ENCODE data around the gene NHSL2. TPM values are rescaled to one million over a fixed set of nuclear protein-coding genes. Genes with fewer than 3 reads are reported as not detected.

Gene NHSL2
- total RNA-seq, 1 donor from 2014 or later, result 4.0 TPM

- Histone ChIP-seq H3K36me3 (no peaks in the 10 kb centered on the region), H3K9me3 (ENCODE audit: low read depth) (no peaks in the 10 kb centered on the region), H3K27me3 (no peaks in the 10 kb centered on the region), H3K4me2 (no peak overlapping the region), H3K79me2 (ENCODE audit: low read depth) (peaks cover 9% of the 10 kb centered on the region), H3K9ac (no peak overlapping the region), H3K4me1 (peaks cover 14% of the 10 kb centered on the region), H3F3A (ENCODE audit: low read depth) (peaks cover 12% of the 10 kb centered on the region), H3K27ac (no peak overlapping the region), H4K20me1 (ENCODE audit: low read depth) (no peaks in the 10 kb centered on the region), H3K4me3 (no peak overlapping the region), H2AFZ (replicated peaks) (no peak overlapping the region)
- Mint-ChIP-seq H3K27me3 (ENCODE audit: insufficient read depth, low read depth) (no peaks in the 10 kb centered on the region), H3K4me1 (peaks cover 17% of the 10 kb centered on the region), H3K4me3 (no peak overlapping the region), H3K9me3 (peaks cover 3% of the 10 kb centered on the region), H3K36me3 (no peaks in the 10 kb centered on the region), H3K27ac (no peak overlapping the region)
- DNase-seq (ENCODE audit: low spot score), result no peak
- no peak for TF ChIP-seq EZH2phosphoT487 (IDR thresholded peaks at IDR 0.05)
- no peak for TF ChIP-seq CTCF (IDR thresholded peaks at IDR 0.05)
- no peak for TF ChIP-seq EZH2 (IDR thresholded peaks at IDR 0.05)
Measured at GRCh38 chrX:71938371-71938770, 27.7 kb downstream of the NHSL2 start.

GRCh38 chrX:71941145-71941544 lies 30.5 kb downstream of the NHSL2 start:
- Histone ChIP-seq H3F3A (ENCODE audit: low read depth) (no peaks in the 10 kb centered on the region), H4K20me1 (ENCODE audit: low read depth) (no peaks in the 10 kb centered on the region), H3K27ac (no peak overlapping the region), H3K27me3 (no peaks in the 10 kb centered on the region), H3K36me3 (no peaks in the 10 kb centered on the region), H3K4me2 (no peak overlapping the region), H3K79me2 (ENCODE audit: low read depth) (peaks cover 9% of the 10 kb centered on the region), H3K9ac (no peak overlapping the region), H3K4me1 (peaks cover 7% of the 10 kb centered on the region), H3K9me3 (ENCODE audit: low read depth) (no peaks in the 10 kb centered on the region), H2AFZ (replicated peaks) (no peak overlapping the region), H3K4me3 (no peak overlapping the region)
- Mint-ChIP-seq H3K4me1 (peaks cover 12% of the 10 kb centered on the region), H3K4me3 (no peak overlapping the region), H3K9me3 (no peaks in the 10 kb centered on the region), H3K27me3 (ENCODE audit: insufficient read depth, low read depth) (no peaks in the 10 kb centered on the region), H3K36me3 (no peaks in the 10 kb centered on the region), H3K27ac (no peak overlapping the region)
- no peak for DNase-seq (ENCODE audit: low spot score)
- TF ChIP-seq EZH2phosphoT487 (IDR thresholded peaks at IDR 0.05) (no peak), CTCF (IDR thresholded peaks at IDR 0.05) (no peak), EZH2 (IDR thresholded peaks at IDR 0.05) (no peak)

GRCh38 chrX:71941776-71942175 lies 31.1 kb downstream of the NHSL2 start:
- peaks cover 10% of the 10 kb centered on the region for H3K4me1 Mint-ChIP-seq
- H3K9me3 ChIP-seq (ENCODE audit: low read depth), result no peaks in the 10 kb centered on the region
- H3K27me3 ChIP-seq, result no peaks in the 10 kb centered on the region
- no peak overlapping the region for H3K9ac ChIP-seq
- H3K36me3 ChIP-seq, result no peaks in the 10 kb centered on the region
- no peak overlapping the region for H3K27ac Mint-ChIP-seq
- no peak overlapping the region for H2AFZ ChIP-seq (replicated peaks)
- H3K9me3 Mint-ChIP-seq, result no peaks in the 10 kb centered on the region
- no peak overlapping the region for H3K4me3 ChIP-seq
- H3K36me3 Mint-ChIP-seq, result no peaks in the 10 kb centered on the region
- H3K4me3 Mint-ChIP-seq, result no peak overlapping the region
- no peak overlapping the region for H3K4me2 ChIP-seq
- TF ChIP-seq CTCF (IDR thresholded peaks at IDR 0.05) (no peak), EZH2 (IDR thresholded peaks at IDR 0.05) (no peak), EZH2phosphoT487 (IDR thresholded peaks at IDR 0.05) (no peak)
- H3K27ac ChIP-seq, result no peak overlapping the region
- H3K79me2 ChIP-seq (ENCODE audit: low read depth), result peaks cover 6% of the 10 kb centered on the region
- DNase-seq (ENCODE audit: low spot score), result no peak
- H4K20me1 ChIP-seq (ENCODE audit: low read depth), result no peaks in the 10 kb centered on the region
- no peaks in the 10 kb centered on the region for H3F3A ChIP-seq (ENCODE audit: low read depth)
- H3K27me3 Mint-ChIP-seq (ENCODE audit: insufficient read depth, low read depth), result no peaks in the 10 kb centered on the region
- peaks cover under 1% of the 10 kb centered on the region for H3K4me1 ChIP-seq
